Caki2 (cell line): ENCODE measurements around the gene MRAP2. TPM values are rescaled to one million over a fixed set of nuclear protein-coding genes. Genes with fewer than 3 reads are reported as not detected.
"Not testable (repeated sequence)": the region's sequence is repeated elsewhere in the genome, so short reads cannot be mapped to it uniquely, and the experiment has no call there.

Experiments used
- DNase-seq: peaks from one replicate; pipeline ENCODE4 v3.0.0-alpha.2; 2015; ENCODE audit warnings: low read depth
- in situ Hi-C: cut with HindIII; loops from 2 replicates; pipeline ENCODE4 v1.10.0; 2016; ENCODE audit warnings: low sequenced_read_pairs, low pct_unique_long_range_greater_than_20kb, mixed read lengths
- total RNA-seq: library from RNA; depleted of rRNA; stranded (reverse); fragments of >200 nt; shearing (Covaris generic); gene quantifications from 2 replicates; pipeline ENCODE4 v1.2.3, GENCODE V29; 2014; ENCODE audit warnings: low replicate concordance

MRAP2 gene
- total RNA-seq, 1 experiment from 2014 or later, result 0.10 TPM

DNA sequence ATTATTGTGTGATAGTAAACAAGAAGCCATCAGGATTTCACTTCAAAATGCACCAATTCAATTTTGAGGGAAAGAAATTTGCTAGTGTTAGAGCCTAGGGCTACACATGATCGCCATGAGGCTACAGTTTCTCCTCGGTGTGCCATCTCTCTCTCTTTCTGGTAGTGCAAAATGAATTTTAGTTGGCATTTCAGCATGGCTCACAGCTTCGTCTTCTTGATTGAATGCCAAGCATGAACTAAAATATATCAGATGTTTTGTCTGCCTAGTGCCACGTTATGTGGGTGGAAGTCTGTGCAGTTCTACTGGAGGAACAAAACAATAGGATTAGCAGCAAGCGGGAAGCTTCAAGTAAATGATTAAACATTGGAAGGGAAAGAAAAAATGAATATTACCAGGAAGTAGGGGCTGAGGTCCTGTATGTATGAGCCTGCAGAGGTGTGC is 6.8 kb upstream of the MRAP2 start:
- DNase-seq, result no peak

DNA sequence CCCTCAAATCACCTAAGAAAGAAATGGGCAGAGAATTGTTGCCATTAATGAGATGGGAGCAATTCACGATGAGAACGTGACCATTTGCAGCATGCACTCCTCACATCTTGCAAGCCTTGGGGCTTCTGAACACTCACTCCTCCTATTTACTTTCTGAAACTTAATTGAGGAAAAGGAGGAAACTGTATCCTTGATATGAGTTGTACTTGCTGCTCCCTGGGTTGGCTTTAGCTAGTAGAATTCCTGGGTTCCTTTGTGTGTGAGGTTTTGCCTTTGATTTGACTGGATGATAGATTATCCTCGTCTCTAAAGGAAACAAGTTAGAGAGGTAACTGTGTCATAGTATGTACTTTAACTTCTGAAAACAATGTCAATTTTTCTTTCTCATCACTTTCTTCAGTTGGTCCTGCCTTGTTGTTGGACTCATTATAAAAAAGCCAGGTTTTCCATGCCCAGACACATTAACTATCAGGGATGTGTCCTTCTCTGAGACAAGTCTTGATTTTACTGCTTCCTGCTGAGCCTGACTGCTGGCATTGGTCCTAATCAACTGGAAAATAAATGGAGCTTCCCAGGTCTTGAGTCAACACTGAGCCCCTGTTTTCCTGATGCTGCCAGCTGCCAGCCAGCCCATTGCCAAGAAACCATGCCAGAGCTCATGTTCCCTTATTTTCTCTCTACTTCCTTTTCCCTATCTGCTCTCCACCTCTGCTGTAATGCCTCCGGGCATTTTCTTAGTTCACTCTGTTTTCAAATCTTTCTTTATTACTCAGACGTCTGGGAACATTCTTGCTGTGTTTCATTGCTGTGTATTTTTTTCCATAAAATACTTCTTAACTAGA is 6.0 kb upstream of the MRAP2 start:
- in situ Hi-C loops, result no loop called here
- peak; percentile 72 for DNase-seq

More for the DNA sequence above, 6.8 kb upstream of the MRAP2 start:
- in situ Hi-C loops, result no loop called here

DNA sequence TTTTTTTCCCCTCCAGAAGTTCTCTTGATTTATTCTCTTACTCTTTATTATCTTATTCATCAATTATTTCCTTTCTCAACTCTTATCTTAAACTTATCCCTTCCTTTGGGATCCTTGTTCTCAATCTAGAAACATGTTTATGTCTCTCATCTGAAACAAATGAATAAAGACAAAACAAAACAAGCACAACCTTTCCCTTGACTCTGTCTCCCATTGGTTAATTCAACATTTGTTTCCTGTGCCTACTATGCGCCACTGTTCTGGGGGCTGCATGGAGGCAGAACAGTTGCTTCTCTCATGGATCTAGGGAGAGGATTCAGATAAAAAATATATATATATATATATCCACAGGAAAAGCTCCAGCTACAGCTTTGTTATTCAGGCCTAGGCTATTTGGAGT is 5.2 kb upstream of the MRAP2 start:
- no peak for DNase-seq
- in situ Hi-C loops, result no loop called here

DNA sequence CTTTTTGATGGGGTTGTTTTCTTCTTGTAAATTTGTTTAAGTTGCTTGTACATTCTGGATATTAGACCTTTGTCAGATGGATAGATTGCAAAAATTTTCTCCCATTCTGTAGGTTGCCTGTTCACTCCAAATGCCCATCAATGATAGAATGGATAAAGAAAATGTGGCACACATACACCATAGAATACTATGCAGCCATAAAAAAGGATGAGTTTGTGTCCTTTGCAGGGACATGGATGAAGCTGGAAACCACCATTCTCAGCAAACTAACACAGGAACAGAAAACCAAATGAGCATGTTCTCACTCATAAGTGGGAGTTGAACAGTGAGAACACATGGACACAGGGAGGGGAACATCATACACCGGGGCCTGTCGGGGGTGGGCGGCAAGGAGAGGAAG is 1.6 kb upstream of the MRAP2 start:
- DNase-seq, in situ Hi-C loops: not testable (repeated sequence)

DNA sequence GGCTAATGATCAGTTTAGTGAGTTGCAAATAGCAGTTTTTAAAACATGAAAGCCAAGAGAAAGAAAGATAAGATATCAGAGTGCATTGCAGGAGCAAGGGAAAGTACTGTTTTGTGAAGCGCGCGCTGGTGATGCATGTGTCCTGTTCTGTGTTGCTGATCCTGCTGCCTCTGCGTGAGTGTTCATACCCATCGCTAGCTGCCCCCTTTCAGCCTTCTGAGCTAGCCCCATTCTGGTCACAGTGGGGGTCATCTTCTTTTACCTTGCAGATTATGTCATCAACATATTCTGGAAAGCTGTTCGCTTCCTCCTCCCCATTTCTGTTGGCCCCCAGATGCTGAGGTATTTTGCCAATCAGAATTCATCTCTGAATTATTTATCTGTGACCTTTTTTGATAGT is 1.9 kb downstream of the MRAP2 start:
- in situ Hi-C loops, result no loop called here
- DNase-seq, result no peak

DNA sequence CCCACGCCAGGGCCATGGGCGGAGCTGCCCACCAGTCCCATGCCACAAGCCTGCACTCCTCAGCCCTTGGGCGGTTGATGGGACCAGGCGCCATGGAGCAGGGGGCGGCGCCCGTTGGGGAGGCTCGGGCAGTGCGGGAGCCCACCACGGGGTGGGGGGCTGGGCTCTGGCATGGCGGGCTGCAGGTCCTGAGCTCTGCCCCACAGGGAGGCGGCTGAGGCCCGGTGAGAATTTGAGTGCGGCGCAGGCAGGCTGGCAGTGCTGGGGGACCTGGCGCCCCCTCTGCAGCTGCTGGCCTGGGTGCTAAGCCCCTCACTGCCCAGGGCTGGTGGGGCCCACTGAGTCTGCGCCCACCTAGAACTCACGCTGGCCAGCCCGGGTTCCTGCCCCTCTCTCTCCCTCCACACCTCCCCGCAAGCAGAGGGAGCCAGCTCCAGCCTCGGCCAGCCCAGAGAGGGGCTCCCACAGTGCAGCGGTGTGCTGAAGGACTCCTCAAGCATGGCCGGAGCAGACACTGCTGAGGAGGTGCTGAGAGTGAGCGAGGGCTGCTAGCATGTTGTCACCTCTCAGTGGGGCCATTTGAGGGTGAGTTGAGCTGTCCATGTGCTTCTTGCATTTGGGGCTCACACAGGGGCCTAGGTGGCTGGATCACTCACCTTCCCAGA is 4.0 kb downstream of the MRAP2 start:
- in situ Hi-C loops, result no loop called here
- DNase-seq, result no peak

DNA sequence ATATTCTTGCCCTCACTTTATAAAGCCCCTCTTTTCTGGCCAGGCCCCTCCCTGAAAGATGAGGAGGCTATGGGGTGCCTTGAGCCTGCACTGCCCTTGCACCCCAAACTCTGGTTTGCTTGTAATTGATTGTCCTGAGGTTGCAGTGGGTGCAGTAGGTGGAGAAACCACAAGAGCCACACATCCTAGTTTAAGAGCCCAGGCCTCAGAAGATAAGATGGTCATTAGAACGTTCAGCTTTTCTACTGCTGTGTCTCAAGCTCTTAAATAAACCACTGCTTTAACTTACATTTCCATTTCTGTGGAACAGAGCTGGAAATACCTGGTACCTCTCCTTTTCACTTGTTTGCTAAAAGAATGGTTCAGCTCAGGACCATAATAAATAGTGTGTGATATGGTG is 9.0 kb downstream of the MRAP2 start:
- in situ Hi-C loops, result no loop called here
- no peak for DNase-seq

DNA sequence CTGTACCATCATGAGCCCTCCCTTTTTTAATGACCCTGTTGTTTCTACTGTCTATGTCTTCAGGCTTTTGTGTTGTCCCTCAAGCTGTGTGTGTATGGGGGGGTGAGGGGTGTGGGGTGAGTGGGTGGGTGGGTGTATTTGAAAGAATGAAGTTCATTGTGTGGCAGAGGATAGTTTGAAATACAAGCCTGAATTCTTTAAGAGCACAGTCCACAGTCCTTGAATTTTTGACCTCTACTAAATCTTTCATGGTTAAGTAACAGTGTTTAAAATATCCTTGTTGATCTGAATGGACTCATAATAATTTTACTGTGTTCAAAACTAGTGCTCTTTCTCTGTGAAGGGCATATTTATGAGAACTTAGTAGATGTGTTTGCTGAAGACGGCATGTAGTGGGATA is 10.0 kb downstream of the MRAP2 start:
- DNase-seq, result no peak
- in situ Hi-C loops, result no loop called here

DNA sequence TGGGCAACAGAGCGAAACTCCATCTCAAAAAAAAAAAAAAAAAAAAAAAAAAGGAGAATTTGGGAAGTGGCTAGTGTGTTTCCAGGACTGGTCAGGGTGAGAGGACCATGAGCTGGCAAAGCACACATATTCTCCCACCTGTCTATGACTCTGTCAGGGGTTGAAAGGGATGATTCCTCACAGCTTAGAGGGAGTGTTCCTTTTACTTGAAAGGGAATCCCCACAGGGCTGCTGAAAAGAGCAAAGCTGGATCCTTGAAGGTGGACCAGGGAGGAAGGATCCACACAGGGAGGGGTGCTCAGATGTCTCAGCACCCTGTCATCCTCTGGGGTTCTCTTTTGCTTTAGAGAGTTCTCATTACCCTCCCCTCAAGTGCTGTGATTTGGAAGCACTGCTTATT is 13.2 kb downstream of the MRAP2 start:
- no peak for DNase-seq
- in situ Hi-C loops, result no loop called here

DNA sequence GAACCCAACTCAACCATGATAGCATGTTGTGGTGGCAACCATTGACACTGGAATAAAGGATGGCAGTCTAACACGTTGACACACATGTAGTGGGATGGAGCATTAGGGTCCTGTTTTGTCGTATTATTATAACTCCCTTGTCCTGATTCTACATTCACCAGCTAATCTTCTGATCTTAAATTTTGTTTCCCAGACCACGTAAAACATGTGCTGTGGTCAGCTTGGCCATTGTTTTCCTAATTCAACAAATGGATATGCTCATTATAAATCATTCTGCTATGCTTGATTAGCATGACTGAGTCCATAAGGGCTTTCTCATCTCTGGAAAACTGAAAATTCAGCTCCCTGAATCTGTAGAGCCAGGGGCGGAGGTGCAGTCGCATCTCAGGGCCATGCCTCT is 15.0 kb downstream of the MRAP2 start:
- no peak for DNase-seq
- in situ Hi-C loops, result no loop called here

DNA sequence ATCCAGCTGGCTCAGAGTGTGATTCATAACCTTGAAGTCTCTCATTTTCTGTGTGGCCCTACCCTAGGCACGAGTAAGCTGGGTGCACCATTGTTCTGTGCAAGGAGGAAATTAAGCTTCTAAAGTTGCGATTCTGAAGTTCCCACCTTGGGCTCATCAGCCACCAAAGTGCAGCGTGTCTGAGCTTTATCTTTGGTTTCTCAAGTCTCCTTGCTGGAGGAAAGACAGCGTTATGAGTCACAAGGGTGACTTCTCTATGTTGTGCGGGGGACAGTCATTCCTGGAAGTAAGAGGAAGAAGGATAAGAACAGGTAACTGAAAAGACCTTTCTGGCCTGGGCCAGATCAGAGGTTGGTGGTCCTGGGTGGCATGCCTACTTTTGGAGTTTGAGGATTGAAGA is 16.8 kb downstream of the MRAP2 start:
- DNase-seq, result no peak
- in situ Hi-C loops, result no loop called here

DNA sequence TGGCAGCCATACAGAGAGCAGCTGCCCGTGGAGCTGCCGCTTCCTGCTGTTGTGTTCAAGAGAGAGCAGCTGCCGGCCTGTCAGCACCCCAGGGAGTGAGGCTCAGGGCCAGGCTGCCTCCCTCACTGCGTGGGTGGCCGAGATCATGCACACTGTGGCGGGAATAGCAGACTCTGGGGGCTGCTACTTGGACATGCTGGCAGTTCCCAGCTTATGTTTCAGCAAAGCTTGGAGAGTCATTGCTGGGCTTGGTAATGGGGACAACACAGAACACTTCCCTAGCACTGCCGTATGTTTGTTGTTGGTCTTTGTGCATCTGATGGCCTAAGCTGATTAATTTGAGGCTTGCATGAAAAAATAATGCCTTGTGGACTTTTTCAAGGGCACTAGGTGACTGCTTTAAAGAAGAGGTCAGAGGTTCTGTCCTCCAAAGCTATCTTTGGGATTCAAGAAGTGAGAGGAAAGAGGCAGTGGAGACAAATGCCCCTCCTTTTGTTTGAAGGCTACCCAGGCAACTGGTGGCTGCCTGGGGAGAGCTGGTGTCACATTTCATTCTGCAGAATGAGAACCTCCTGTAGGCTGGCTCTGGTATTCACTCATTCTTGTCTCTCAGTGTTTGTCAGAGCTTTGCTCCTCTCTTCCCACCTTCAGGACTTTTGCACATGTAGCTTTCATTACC is 18.8 kb downstream of the MRAP2 start:
- DNase-seq, result no peak
- in situ Hi-C loops, result no loop called here

DNA sequence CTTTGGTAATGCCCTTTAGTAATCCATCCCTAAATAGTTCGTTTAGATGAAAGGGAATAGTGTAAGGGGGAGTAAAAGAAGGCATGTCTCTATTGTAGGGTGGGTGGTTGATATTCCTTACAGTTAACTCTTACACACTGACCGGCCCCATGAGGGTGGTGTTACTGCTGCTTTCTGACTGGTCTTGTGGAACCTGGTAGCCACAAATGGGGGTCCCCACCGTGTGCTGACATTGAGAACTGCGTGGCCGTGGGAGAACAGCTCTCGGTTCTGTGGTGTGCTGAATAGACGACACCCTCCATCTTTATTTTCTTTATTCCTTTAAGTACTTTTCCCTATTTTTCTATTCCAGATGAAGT is 19.3 kb downstream of the MRAP2 start:
- in situ Hi-C loops, result no loop called here
- DNase-seq, result no peak

DNA sequence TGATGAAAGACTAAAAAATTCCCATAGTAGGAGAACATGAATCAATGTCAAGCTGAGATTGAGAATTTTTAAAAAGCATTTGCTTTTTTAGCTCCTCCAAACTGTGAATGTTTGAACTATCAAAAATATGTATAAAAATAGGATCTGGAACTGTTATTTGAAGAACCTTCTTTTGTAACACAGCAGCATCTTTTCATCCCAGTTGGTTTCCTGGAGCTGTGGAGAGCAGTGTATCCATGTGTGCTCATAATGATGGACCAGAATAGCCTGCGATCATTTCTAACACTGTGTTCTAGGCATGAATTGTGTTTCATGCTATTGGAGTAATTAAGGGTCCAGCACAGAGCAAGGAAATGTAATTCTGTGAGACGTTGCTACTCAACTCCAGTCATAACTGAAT is 22.1 kb downstream of the MRAP2 start:
- in situ Hi-C loops, result no loop called here
- DNase-seq, result no peak

DNA sequence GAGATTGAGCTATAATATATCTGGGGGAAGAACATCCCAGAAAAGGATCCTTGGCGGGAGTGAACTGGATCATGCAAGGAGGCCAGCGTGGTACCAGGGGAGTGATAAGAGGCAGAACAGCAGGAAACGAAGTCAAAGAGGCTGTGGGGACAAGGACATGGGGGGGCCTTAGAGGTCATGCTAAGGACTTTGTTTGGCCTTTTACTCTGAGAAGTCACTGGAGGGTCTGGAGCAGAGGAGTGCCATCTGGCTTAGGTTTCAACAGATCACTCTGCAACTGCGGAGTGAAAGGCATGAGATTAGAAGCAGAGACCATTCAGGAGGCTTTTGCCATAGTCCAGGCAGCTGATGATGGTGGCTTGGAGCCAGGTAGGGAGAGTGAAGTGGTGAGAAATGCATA is 24.3 kb downstream of the MRAP2 start:
- no peak for DNase-seq
- in situ Hi-C loops, result no loop called here

DNA sequence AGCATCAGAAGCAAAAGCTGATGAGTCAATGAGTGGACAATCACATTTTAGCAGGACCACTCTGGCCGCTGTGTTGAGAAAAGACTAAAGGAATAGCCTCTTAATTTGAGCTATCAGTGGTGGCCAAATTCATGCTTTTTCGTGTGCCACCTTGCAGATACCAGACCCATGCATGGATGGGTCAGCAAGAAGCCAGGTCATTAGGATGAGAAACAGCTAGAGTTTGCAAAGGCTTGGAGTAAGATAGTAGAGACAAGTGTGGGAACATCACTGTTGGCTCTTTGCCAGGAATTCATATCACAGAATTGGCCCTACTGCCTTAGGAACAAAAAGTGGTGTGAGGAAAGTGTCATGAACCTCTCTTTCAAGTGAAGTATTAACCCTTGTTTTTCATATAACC is 25.5 kb downstream of the MRAP2 start:
- no peak for DNase-seq
- in situ Hi-C loops, result no loop called here

DNA sequence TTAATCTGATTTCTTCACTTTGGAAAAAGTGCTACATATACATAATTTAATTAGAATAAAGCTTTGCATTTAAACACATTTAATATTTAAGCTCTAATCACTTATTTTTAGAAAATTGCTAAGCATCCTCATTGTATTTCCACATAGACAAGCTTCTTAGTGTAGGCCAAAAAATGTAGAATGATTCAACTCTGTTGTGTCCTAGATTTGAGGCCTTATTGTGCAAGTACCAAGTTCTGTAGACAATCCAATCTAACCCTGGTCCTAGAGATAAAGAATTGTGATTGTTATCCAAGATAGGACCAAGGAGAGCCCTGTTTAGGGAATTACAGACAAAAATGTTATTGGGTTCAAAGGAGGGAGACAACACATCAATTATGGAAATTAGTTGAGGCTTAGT is 27.6 kb downstream of the MRAP2 start:
- in situ Hi-C loops, result no loop called here
- DNase-seq, result no peak

DNA sequence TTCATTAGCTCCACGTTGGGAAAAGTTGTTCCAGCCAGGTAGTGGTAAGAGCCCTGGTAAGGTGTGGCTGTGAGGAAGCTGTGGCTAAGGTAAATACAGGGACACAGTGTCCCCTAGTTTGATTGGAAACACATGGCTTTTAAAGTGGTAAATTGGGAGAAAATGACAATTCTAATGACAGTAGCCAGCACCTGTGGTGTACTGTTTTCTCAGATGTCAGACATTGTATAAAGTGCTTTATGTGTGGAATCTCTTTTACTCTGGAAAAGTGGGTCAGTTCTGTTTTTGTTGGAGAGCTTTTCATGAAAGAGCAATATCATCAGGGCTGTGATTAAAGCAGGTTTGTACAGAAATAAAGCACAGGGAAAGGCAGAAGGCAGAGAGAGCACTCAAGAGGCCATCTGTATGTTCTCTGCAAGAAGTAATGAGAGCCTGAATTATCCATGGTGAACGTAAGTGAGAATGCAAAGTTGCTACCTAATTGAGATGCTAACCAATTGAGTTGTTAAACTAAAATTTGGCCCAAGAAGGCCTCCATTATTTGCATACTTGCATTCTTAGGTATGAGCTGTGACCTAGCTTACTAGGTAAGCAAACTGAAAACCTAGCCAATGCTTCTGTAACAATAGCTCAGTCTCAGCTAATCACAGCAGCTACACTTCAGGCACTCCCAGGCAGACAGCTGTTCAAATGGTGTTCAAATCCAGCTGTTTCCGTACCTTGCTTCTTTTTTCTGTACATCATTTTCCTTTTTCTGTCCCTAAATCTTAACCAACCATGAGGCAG is 28.2 kb downstream of the MRAP2 start:
- in situ Hi-C loops, result no loop called here
- no peak for DNase-seq
